ENCODE results near the gene ZNF444.
"Not testable (repeated sequence)": the region's sequence is repeated elsewhere in the genome, so short reads cannot be mapped to it uniquely, and the experiment has no call there.

Gene ZNF444

GRCh38 chr19:56176881-56177280, 35.8 kb downstream of the ZNF444 start:
- no peak for DNase-seq
- TF ChIP-seq GATA1 (IDR thresholded peaks at IDR 0.05; ENCODE audit: low read depth, low read length) (no peak), POLR2A (IDR thresholded peaks at IDR 0.05; ENCODE audit: low read length) (no peak)

GRCh38 chr19:56177564-56178243, 36.6 kb downstream of the ZNF444 start:
- DNase-seq = no peak
- TF ChIP-seq POLR2A (IDR thresholded peaks at IDR 0.05; ENCODE audit: low read length) (no peak), GATA1 (IDR thresholded peaks at IDR 0.05; ENCODE audit: low read depth, low read length) (no peak)

DNA sequence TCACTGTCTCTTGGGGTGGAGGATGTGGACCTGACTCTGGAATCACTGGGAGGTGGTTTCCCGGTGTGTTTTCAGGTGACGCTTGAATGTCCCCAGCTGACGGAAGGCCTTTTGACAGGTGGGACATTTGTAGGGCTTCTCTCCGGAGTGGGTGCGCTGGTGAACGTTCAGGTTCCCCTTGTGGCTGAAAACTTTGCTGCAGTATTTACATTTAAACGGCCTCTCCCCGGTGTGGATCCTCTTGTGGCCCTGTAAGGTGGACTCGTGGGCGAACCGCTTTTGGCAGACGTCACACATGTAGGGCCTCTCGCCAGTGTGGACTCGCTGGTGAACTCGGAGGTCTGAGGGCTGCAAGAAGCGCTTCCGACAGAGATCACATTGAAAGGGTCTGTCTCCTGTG, 48.7 kb downstream of the ZNF444 start:
- no peak for TF ChIP-seq POLR2A (IDR thresholded peaks at IDR 0.05; ENCODE audit: low read length)
- no peak for TF ChIP-seq GATA1 (IDR thresholded peaks at IDR 0.05; ENCODE audit: low read depth, low read length)
- DNase-seq = peak; percentile 14 to 15

DNA sequence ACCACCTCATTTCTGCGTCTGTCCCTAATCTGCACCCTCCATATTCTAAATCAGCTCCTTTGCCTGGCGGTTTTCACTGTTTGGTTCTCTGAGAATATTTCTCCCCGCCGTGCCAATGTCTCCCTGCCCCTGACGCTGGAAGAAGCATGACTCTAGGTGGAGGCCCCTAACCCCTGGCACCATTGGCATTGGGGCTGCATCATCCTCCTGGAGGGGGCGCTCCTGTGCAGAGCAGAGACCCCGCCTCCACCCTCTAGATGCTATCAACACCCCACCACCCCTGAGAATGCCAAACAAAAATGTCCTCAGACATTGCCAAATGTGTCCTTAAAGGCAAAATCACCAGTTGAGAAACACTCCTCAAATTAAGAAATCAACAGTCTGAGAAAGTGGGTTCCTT, 50.0 kb downstream of the ZNF444 start:
- no peak for TF ChIP-seq GATA1 (IDR thresholded peaks at IDR 0.05; ENCODE audit: low read depth, low read length)
- no peak for TF ChIP-seq POLR2A (IDR thresholded peaks at IDR 0.05; ENCODE audit: low read length)

DNA sequence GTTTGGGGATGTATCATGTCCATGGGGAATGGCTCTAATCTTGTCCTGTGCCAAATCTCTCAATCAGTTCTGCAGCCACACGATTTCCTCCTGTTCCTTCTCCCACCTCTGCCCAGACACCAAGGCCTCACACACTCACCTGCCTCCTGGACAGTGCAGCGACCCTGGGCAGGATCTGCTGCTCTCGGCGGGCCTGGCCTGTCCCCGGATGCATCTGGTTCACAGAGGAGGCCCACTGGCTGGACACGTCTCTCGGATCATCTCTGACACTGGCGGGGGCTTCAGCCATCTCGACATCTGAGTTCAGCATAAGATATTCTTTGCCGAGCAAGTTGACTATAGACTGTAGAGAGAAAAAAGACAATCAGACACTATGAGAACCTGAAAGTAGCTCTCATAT, 50.6 kb downstream of the ZNF444 start:
- no peak for DNase-seq
- TF ChIP-seq POLR2A (IDR thresholded peaks at IDR 0.05; ENCODE audit: low read length) (no peak), GATA1 (IDR thresholded peaks at IDR 0.05; ENCODE audit: low read depth, low read length) (no peak)

More for the DNA sequence above, 50.0 kb downstream of the ZNF444 start:
- DNase-seq = no peak

GRCh38 chr19:56193981-56194640, 53.0 kb downstream of the ZNF444 start:
- no peak for DNase-seq
- TF ChIP-seq POLR2A (IDR thresholded peaks at IDR 0.05; ENCODE audit: low read length) (no peak), GATA1 (IDR thresholded peaks at IDR 0.05; ENCODE audit: low read depth, low read length) (no peak)

- DNase-seq = not testable (repeated sequence)
Observed at GRCh38 chr19:56197646-56198045, 56.6 kb downstream of the ZNF444 start, which contains the start of gene ZSCAN5B. ZSCAN5B (minus strand) TSS chr19:56197783; CDS start chr19:56193052, 4,731 bp downstream.

DNA sequence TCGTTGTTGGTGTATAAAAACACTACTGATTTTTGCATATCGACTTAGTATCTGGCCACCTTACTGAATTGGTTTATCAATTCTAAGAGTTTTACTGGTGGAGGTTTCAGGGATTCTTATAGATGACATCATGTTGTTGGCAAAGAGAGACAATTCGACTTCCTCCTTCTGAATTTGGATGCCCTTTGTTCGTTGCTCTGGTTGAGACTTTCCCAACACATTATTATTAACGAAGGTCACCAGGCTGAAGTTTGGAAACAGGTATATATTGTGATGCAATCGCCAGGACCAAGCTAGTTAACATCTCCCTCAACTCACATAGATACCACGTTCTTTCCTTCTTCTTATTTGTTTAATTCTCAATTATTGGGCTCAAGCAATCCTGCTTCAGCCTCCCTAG, 58.6 kb downstream of the ZNF444 start:
- no peak for DNase-seq
- TF ChIP-seq POLR2A (IDR thresholded peaks at IDR 0.05; ENCODE audit: low read length) (no peak), GATA1 (IDR thresholded peaks at IDR 0.05; ENCODE audit: low read depth, low read length) (no peak)

DNA sequence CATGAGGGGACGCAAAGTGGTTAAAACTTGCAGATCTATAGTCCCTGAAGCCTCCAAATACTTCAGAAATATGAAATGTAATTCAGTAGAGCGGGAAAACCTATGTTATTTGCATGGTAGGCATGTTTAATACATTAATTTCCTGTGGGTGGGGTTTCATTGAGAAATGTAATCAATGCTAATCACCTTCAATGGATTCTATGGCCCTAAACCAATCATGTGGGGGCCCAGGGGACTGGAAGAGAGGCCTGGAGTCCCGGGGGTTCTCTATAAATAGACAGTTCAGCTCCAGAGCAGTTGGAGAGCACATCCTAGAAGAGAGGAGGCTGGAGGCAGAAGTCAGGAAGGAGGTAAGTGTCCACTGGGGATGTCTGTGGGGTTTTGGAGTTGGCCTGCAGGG, 60.9 kb downstream of the ZNF444 start, which contains the start of gene ZSCAN5C:
TSS of gene ZSCAN5C (plus strand) at position 301 of the 400 bp plus-strand sequence. CDS start 3,641 bp downstream, outside the sequence.
- DNase-seq = no peak
- TF ChIP-seq GATA1 (IDR thresholded peaks at IDR 0.05; ENCODE audit: low read depth, low read length) (no peak), POLR2A (IDR thresholded peaks at IDR 0.05; ENCODE audit: low read length) (no peak)

- DNase-seq = not testable (repeated sequence)
Observed at GRCh38 chr19:56207581-56207980, 66.5 kb downstream of the ZNF444 start.

- no peak for DNase-seq
- TF ChIP-seq POLR2A (IDR thresholded peaks at IDR 0.05; ENCODE audit: low read length) = no peak
- TF ChIP-seq GATA1 (IDR thresholded peaks at IDR 0.05; ENCODE audit: low read depth, low read length) = no peak
Observed at GRCh38 chr19:56209091-56209490, 68.0 kb downstream of the ZNF444 start.

GRCh38 chr19:56210036-56210435, 68.9 kb downstream of the ZNF444 start:
- not testable (repeated sequence) for DNase-seq
